ENCODE measurements around the gene KLK1. TPM values are rescaled to one million over a fixed set of nuclear protein-coding genes. Genes with fewer than 3 reads are reported as not detected.
"Not testable (repeated sequence)": the region's sequence is repeated elsewhere in the genome, so short reads cannot be mapped to it uniquely, and the experiment has no call there.

The KLK1 gene
- total RNA-seq, 1 experiment from 2014 or later = not detected

DNA sequence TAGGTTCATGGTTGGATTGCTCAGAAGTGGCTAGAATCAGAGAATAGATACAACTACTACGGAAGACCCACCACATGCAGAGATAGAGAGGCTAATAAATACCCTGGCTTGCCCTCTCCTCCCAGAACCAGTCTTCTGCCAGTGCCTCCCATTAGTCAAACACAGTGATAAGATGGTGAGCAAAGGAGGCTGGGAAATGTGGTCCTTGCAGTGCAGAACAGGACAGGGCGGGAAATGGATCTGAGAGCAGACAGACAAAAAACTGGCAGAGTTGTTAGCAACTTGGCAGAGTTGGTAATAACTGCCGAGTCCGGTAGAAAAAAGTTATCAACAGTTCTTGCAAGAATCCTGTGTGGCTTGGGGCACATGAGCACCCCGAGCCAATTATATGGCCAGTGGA is 8.7 kb downstream of the KLK1 start:
- no peak for DNase-seq
- peaks cover 26% of the 10 kb centered on the region for H3K27me3 ChIP-seq (ENCODE audit: control insufficient read depth, insufficient read depth, low read length)
- no peaks in the 10 kb centered on the region for H3K36me3 ChIP-seq (replicated peaks; ENCODE audit: control insufficient read depth, insufficient read depth, low read length)
- no peak overlapping the region for H3K4me3 ChIP-seq (ENCODE audit: insufficient read depth, low read depth, low read length)

DNA sequence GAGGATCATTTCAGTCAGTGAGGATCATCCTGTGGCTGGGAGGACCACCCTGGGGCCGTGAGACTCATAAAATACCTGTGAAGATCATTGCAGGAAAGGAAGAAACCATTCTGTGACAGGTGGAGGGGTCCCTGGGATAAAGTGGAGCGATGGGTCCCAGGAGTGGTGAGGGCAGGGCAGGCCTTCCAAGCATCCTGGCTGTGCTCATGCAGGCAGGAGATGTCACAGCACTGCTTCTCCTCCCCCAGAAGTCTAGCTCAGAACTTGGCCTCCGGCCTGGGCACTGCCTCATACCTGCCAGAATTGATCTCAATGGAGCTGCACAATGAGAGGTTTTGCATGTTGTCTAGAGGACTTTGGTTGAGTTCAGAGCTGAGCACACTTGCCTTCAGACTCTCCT is 11.1 kb downstream of the KLK1 start:
- DNase-seq = no peak
- Histone ChIP-seq H3K27me3 (ENCODE audit: control insufficient read depth, insufficient read depth, low read length) (peaks cover 3% of the 10 kb centered on the region; the same call in 1 of the 2 replicates), H3K36me3 (replicated peaks; ENCODE audit: control insufficient read depth, insufficient read depth, low read length) (no peaks in the 10 kb centered on the region), H3K4me3 (ENCODE audit: insufficient read depth, low read depth, low read length) (no peak overlapping the region)

DNA sequence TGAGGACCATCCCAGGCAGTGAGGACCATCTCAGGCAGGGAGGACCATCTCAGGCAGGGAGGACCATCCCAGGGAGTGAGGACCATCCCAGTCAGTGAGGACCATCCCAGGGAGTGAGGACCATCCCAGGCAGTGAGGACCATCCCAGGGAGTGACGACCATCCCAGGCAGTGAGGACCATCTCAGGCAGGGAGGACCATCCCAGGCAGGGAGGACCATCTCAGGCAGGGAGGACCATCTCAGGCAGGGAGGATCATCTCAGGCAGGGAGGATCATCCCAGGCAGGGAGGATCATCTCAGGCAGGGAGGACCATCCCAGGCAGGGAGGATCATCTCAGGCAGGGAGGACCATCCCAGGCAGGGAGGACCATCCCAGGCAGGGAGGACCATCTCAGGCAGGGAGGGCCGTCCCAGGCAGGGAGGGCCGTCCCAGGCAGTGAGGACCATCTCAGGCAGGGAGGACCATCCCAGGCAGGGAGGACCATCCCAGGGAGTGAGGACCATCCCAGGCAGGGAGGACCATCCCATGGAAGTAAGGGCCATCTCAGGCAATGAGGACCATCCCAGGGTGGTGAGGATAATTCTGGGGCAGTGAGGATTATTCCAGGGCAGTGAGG is 11.9 kb downstream of the KLK1 start:
- not testable (repeated sequence) for H3K27me3 ChIP-seq (ENCODE audit: control insufficient read depth, insufficient read depth, low read length); DNase-seq; H3K36me3 ChIP-seq (replicated peaks; ENCODE audit: control insufficient read depth, insufficient read depth, low read length); H3K4me3 ChIP-seq (ENCODE audit: insufficient read depth, low read depth, low read length)

DNA sequence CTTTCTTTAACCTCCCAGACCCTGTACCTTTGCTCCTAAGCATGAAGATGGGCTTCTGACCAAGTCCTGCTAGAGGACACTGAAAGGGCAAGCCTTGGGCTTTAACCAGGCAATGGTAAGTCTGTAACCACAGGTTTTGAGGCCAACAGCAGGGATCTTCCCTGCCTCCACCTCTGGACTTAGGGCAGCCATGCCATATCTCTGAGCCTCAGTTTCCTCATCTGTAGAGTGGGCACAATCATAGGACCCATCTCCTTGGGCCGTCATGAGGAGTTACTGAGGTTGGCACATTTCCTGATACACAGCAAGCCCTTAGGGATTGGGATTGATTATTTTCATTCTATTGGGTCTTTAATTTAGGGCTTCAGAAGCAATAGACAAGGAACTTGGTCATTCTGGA is 14.7 kb downstream of the KLK1 start:
- no peak overlapping the region for H3K4me3 ChIP-seq (ENCODE audit: insufficient read depth, low read depth, low read length)
- no peak for DNase-seq
- H3K27me3 ChIP-seq (ENCODE audit: control insufficient read depth, insufficient read depth, low read length) = no peaks in the 10 kb centered on the region; the same call in 1 of the 2 replicates
- no peaks in the 10 kb centered on the region for H3K36me3 ChIP-seq (replicated peaks; ENCODE audit: control insufficient read depth, insufficient read depth, low read length)

DNA sequence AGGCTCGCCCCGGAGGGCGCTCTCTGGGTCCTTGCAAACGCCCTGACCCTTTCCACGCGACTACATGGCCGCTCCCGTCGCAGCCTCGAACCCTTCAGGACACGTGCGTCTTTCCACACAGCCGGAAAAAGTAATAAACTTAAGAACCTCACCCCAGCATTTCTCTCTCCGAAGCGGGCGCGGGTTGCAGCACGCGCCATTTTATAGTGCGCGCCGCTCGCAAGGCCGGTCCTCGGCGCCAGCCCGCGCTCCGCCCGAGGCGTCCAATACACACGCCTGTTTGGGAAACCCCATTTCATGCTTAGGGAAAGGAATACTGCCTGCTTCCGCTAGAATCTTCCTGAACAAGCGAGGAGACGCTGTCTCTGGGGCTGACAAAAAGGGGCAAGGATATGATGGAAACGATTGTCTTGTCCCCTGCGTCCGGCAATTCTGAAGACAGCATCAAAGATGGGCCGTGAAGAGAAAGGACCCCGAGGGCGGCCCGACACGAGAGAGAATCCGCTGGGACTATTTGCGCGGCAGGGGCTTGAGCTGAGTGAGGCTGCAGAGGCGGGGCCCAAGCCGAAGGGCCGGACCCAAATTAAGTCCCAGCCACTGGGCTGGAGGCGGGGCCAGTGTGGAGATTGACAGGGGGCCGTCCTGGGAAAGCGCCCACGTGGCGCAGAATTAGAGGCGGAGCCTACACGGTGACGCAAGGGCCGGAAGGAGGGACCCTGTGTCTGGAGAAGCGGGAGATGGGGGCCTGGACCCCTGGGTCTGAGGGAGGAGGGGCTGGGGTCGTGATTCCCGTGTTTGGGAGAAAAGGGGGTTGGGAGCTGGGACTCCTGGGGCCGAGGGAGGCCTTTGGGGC is 18.9 kb downstream of the KLK1 start:
- H3K36me3 ChIP-seq (replicated peaks; ENCODE audit: control insufficient read depth, insufficient read depth, low read length) = peaks cover 23% of the 10 kb centered on the region
- peak; percentile 99 for DNase-seq
- peak overlapping the region; percentile 99 for H3K4me3 ChIP-seq (ENCODE audit: insufficient read depth, low read depth, low read length)
- no peaks in the 10 kb centered on the region; the same call in 1 of the 2 replicates for H3K27me3 ChIP-seq (ENCODE audit: control insufficient read depth, insufficient read depth, low read length)

DNA sequence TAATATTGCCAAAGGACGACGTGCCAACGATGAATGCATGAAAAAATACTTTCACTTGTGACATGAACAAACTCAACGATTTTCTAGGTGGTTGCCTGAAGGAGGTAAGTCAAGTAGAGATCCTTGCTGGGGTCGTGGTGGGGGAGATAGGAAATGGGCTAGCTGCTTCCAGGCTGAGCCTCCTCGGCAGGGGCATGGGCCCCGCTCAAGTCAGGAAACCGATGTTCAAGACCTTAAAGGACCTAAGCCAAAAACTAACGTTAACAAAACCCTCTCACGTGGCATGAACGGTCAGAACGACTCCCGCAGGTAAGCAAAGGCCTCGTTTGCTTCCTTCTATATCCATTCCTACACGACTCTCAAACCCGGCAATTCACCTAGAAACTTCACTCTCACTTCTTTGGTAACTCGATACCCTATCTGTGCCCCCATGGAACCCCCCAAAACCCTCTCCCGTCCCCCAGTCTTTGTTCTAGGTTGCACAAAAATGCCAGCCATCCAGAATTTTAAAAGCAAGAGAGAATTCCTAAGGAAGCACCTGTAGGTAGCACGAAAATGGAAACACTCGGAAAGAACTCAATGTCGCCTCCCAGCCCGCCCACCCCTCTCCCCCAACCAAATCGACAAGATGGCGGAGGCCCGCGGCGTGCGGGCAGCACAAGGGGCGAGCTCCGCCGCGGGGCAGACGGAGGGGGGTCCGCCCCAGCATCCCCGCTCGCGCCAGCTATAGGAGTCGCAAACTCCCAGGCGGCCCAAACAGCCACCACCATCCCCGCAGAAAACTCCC is 19.8 kb downstream of the KLK1 start:
- DNase-seq = peak; percentile 86
- peaks cover 30% of the 10 kb centered on the region for H3K36me3 ChIP-seq (replicated peaks; ENCODE audit: control insufficient read depth, insufficient read depth, low read length)
- no peaks in the 10 kb centered on the region; the same call in 1 of the 2 replicates for H3K27me3 ChIP-seq (ENCODE audit: control insufficient read depth, insufficient read depth, low read length)
- peak overlapping the region; percentile 99 for H3K4me3 ChIP-seq (ENCODE audit: insufficient read depth, low read depth, low read length)

DNA sequence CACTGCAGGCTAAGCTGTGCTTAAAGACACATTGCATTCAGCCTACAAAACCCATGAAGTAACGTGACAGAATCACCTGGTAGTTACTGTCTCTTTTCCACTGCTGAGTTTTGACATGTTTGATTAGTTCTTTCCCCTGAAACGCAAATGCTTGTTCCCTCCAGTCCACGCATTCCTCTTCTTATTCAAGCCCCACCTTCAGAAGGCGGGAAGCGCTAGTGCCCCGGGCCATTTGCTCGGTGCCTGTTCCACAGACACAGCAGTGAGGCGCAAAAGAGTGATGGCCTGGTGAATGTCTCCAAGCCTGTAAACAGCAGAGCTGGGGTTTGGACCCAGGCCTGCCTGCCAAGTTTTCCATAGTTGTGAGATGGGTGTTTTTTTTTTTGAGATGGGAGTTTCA is 22.5 kb downstream of the KLK1 start:
- DNase-seq = no peak
- peaks cover 41% of the 10 kb centered on the region for H3K36me3 ChIP-seq (replicated peaks; ENCODE audit: control insufficient read depth, insufficient read depth, low read length)
- H3K27me3 ChIP-seq (ENCODE audit: control insufficient read depth, insufficient read depth, low read length) = no peaks in the 10 kb centered on the region
- H3K4me3 ChIP-seq (ENCODE audit: insufficient read depth, low read depth, low read length) = no peak overlapping the region

DNA sequence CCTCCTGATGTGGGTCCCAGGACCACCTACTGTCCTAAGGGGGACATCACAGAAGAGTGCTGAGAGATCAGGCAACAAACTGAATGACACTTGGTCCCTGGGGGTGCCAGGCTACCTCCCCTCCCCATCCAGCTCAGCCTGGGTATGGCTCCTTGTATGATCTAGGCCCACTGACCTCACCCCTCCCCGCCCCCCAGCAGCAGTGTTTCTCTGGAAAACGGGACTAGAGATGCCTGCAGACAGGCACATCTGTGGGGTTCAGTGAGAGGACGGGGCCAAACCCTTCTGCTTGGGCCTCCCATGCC is 24.1 kb downstream of the KLK1 start:
- peaks cover 41% of the 10 kb centered on the region for H3K36me3 ChIP-seq (replicated peaks; ENCODE audit: control insufficient read depth, insufficient read depth, low read length)
- H3K4me3 ChIP-seq (ENCODE audit: insufficient read depth, low read depth, low read length) = no peak overlapping the region
- no peaks in the 10 kb centered on the region for H3K27me3 ChIP-seq (ENCODE audit: control insufficient read depth, insufficient read depth, low read length)
- DNase-seq = no peak

DNA sequence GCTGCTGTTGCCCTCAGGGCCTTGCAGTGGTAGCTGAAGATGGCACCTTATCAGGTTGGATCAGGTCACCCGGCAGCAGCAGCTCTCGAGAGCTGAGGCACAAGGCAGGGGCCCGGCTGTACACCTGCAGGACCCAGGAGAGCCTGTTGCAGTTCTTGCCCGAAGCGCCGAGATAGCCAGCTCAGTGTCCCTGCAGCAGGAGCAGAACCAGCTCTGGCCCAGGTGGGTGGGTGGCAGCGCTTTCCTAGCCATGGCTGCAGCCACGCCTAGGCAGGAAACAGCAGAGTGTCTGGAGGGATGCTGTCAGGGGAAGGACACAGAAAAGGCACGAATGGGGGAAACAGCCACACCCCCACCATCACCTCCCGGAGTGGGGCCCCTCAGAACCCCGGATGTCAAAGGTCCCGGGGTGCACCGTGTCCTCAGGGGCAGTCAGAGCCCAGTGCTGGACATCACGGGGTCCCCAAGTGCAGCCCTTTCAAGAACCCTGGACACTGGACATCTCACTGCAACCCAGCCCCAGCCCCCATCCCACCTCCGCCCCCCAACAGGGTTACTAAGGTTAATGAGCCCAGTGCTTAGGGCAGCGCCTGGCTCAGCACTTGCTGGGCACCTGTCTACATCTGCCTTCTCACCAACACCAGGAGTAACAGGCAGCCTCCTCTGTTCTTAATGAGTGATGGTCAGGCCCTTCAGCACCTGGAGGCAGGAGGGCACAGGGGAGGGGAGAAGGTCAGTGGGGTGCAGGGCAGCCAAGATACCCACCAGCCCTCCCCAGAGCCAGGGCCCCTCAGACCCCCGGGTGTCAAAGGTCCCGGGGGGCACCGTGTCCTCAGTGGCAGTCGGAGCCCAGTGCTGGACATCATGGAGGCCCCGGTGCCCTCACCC is 24.7 kb downstream of the KLK1 start:
- H3K36me3 ChIP-seq (replicated peaks; ENCODE audit: control insufficient read depth, insufficient read depth, low read length) = peaks cover 41% of the 10 kb centered on the region

DNA sequence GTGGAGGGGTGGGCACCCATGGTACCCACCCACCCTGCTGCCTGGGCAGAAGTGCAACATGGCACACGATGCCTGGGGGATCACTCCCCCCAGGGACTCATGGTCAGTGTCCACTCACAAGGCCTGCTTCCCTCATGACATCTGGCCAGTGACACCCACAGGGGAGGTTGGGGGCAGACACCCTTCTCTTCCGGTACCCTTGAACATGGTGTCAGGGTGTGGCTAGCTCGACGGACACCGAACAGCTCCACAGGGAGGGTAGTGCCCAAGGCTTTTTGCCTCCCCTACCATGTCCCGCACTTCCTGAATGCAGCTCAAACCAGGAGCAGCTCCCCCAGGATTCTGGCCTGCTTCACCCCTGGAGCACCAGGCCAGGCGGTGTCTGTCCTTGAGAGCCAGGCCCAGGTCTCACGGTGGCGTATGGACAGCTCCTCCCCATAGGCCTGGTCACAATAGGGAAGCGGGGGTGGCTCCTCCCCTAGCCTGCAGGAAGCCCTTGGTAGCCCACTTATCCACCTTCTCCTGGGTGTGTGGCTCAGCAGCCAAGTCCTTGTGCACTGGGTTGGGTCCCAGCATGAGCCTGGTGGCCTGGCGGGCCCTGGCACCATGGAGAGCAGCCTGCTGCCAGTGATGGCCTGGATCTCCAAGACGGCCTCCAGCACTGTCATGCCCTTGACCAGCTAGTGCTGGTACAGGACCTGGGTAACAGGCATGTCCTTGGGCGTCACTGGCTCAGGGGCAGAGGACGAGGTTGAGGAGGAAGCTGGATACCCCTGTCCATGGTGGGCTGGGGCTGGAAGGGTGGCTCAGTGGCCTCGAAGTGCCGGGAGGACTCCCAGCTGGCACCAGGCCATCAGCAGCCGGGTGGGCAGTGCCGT is 25.6 kb downstream of the KLK1 start:
- peak; percentile 69 for DNase-seq

More for the DNA sequence above, 24.7 kb downstream of the KLK1 start:
- H3K4me3 ChIP-seq (ENCODE audit: insufficient read depth, low read depth, low read length) = no peak overlapping the region
- no peaks in the 10 kb centered on the region for H3K27me3 ChIP-seq (ENCODE audit: control insufficient read depth, insufficient read depth, low read length)
- peak; percentile 48 for DNase-seq

DNA sequence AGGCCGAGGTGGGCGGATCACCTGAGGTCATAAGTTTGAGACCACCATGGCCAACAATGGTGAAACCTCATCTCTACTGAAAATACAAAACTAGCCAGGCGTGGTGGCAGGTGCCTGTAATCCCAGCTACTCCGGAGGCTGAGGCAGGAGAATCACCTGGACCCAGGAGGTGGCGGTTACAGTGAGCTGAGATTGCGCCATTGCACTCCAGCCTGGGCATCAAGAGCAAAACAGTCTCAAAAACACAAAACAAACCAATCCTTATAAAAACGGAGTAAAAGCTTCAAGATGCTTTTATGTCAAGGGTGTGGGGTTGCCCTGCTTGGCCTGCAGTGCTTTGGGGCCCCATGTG is 26.2 kb downstream of the KLK1 start:
- H3K4me3 ChIP-seq (ENCODE audit: insufficient read depth, low read depth, low read length) = no peak overlapping the region
- no peaks in the 10 kb centered on the region for H3K27me3 ChIP-seq (ENCODE audit: control insufficient read depth, insufficient read depth, low read length)
- H3K36me3 ChIP-seq (replicated peaks; ENCODE audit: control insufficient read depth, insufficient read depth, low read length) = peaks cover 38% of the 10 kb centered on the region
- no peak for DNase-seq

More for the DNA sequence above, 25.6 kb downstream of the KLK1 start:
- H3K27me3 ChIP-seq (ENCODE audit: control insufficient read depth, insufficient read depth, low read length) = no peaks in the 10 kb centered on the region
- peaks cover 41% of the 10 kb centered on the region for H3K36me3 ChIP-seq (replicated peaks; ENCODE audit: control insufficient read depth, insufficient read depth, low read length)
- no peak overlapping the region for H3K4me3 ChIP-seq (ENCODE audit: insufficient read depth, low read depth, low read length)

DNA sequence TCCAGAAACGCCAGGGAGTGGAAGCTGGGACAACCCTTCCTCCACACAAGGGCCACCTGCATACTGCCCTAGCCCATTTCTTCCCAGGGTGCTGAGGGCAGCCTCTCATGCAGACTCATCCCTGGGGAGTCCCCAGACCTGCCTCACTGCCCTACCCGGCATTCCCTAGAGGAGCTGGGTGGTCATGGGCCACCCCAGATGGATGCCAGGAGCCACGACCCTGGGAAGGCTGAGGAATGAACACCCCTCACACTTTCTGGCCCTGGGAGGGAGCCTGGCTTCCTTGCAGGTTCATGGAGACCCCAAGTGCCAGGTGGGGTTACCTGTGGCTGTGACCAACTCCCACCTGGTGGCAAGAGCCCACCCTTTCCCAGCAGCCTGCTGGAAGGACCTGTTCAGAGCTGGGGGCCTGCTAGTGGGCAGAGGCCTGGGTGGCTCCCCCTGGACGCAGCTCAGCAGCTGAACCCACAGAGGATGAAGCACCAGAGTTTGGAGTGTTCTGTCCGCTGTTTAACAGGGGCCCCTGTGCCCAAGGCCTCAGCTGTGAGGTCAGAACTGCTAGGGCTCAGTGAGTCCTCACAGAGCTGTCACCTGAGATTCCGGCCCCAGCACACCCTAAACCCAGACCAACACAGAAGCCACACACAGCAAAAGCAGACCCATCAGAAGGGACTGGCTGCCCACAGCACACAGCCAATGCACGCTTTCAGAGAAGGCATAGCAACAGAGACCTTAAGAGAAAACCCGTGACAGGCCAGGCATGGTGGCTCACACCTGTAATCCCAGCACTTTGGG is 26.8 kb downstream of the KLK1 start:
- DNase-seq = peak; percentile 61
- no peaks in the 10 kb centered on the region for H3K27me3 ChIP-seq (ENCODE audit: control insufficient read depth, insufficient read depth, low read length)
- H3K36me3 ChIP-seq (replicated peaks; ENCODE audit: control insufficient read depth, insufficient read depth, low read length) = peaks cover 33% of the 10 kb centered on the region
- no peak overlapping the region for H3K4me3 ChIP-seq (ENCODE audit: insufficient read depth, low read depth, low read length)

DNA sequence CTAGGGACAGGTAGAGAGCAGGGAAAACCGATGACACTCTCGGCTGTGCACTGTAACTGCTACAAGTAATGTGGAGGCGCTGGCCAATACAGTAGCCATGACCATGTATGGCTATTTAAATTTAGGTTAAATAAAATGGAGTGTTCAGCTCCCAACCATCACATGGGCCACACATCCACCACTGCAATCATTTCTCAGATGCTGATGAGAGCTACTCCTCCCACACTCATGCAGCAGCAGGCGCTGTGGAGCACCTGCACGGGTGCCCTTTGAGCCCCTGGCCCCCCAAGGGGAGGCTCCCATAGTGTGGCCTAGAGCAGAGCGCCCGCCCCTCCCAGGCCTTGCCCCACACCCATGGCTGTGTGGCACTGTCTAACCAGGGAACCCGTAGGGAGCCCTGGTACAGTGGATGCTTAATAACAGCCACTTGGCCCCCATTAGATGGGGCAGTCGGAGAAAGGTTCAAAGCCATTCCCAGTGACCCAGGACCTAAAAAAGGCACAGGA is 27.4 kb downstream of the KLK1 start:
- peak; percentile 77 for DNase-seq
- no peaks in the 10 kb centered on the region for H3K27me3 ChIP-seq (ENCODE audit: control insufficient read depth, insufficient read depth, low read length)
- H3K4me3 ChIP-seq (ENCODE audit: insufficient read depth, low read depth, low read length) = no peak overlapping the region
- H3K36me3 ChIP-seq (replicated peaks; ENCODE audit: control insufficient read depth, insufficient read depth, low read length) = peaks cover 31% of the 10 kb centered on the region

Measured in H7 (cell line).